Measurements from ENCODE around the gene CRYBA2.

Gene CRYBA2

GRCh38 chr2:218975060-218975777 is 18.0 kb downstream of the CRYBA2 start:
- H3K4me3 ChIP-seq (ENCODE audit: low read length): no peak overlapping the region
- H3K36me3 ChIP-seq (ENCODE audit: insufficient read depth, low read depth, low read length): no peaks in the 10 kb centered on the region
- H3K27me3 ChIP-seq (ENCODE audit: insufficient read depth, low read length): peaks cover 90% of the 10 kb centered on the region
- H3K9me3 ChIP-seq (ENCODE audit: insufficient read depth, low read depth, low read length): no peaks in the 10 kb centered on the region
- peaks cover 3% of the 10 kb centered on the region; the same call in 1 of the 2 replicates for H3K4me1 ChIP-seq (ENCODE audit: insufficient read depth, low read length)
- H3K9ac ChIP-seq (ENCODE audit: low read depth, low read length): no peak overlapping the region
- H3K27ac ChIP-seq (ENCODE audit: low read length): no peak overlapping the region

GRCh38 chr2:218970894-218971293 is 22.3 kb downstream of the CRYBA2 start:
- H3K4me1 ChIP-seq (ENCODE audit: insufficient read depth, low read length): no peaks in the 10 kb centered on the region
- H3K9ac ChIP-seq (ENCODE audit: low read depth, low read length): no peak overlapping the region
- H3K36me3 ChIP-seq (ENCODE audit: insufficient read depth, low read depth, low read length): no peaks in the 10 kb centered on the region
- H3K9me3 ChIP-seq (ENCODE audit: insufficient read depth, low read depth, low read length): no peaks in the 10 kb centered on the region
- no peak overlapping the region for H3K27ac ChIP-seq (ENCODE audit: low read length)
- no peak overlapping the region for H3K4me3 ChIP-seq (ENCODE audit: low read length)
- peaks cover 77% of the 10 kb centered on the region for H3K27me3 ChIP-seq (ENCODE audit: insufficient read depth, low read length)

- no peak overlapping the region for H3K27ac ChIP-seq (ENCODE audit: low read length)
- no peak overlapping the region for H3K9ac ChIP-seq (ENCODE audit: low read depth, low read length)
- H3K4me3 ChIP-seq (ENCODE audit: low read length): no peak overlapping the region
- peaks cover 15% of the 10 kb centered on the region for H3K4me1 ChIP-seq (ENCODE audit: insufficient read depth, low read length)
- H3K27me3 ChIP-seq (ENCODE audit: insufficient read depth, low read length): peaks cover 66% of the 10 kb centered on the region
- H3K36me3 ChIP-seq (ENCODE audit: insufficient read depth, low read depth, low read length): no peaks in the 10 kb centered on the region
- H3K9me3 ChIP-seq (ENCODE audit: insufficient read depth, low read depth, low read length): no peaks in the 10 kb centered on the region
These were observed 29.0 kb downstream of the CRYBA2 start for GRCh38 chr2:218964041-218964771.

GRCh38 chr2:218963601-218964000 is 29.6 kb downstream of the CRYBA2 start:
- peaks cover 15% of the 10 kb centered on the region for H3K4me1 ChIP-seq (ENCODE audit: insufficient read depth, low read length)
- no peaks in the 10 kb centered on the region for H3K36me3 ChIP-seq (ENCODE audit: insufficient read depth, low read depth, low read length)
- peaks cover 69% of the 10 kb centered on the region for H3K27me3 ChIP-seq (ENCODE audit: insufficient read depth, low read length)
- H3K9me3 ChIP-seq (ENCODE audit: insufficient read depth, low read depth, low read length): no peaks in the 10 kb centered on the region
- no peak overlapping the region for H3K27ac ChIP-seq (ENCODE audit: low read length)
- H3K9ac ChIP-seq (ENCODE audit: low read depth, low read length): peak overlapping the region; percentile 21; the same call in 1 of the 2 replicates
- peak overlapping the region; percentile 34; the same call in 1 of the 2 replicates for H3K4me3 ChIP-seq (ENCODE audit: low read length)

GRCh38 chr2:218962859-218963492 is 30.2 kb downstream of the CRYBA2 start:
- H3K9ac ChIP-seq (ENCODE audit: low read depth, low read length): no peak overlapping the region
- peaks cover 15% of the 10 kb centered on the region for H3K4me1 ChIP-seq (ENCODE audit: insufficient read depth, low read length)
- H3K27me3 ChIP-seq (ENCODE audit: insufficient read depth, low read length): peaks cover 69% of the 10 kb centered on the region
- no peaks in the 10 kb centered on the region for H3K9me3 ChIP-seq (ENCODE audit: insufficient read depth, low read depth, low read length)
- no peak overlapping the region for H3K27ac ChIP-seq (ENCODE audit: low read length)
- H3K36me3 ChIP-seq (ENCODE audit: insufficient read depth, low read depth, low read length): no peaks in the 10 kb centered on the region
- peak overlapping the region; percentile 82 for H3K4me3 ChIP-seq (ENCODE audit: low read length)

GRCh38 chr2:218961651-218962570 is 31.3 kb downstream of the CRYBA2 start:
- no peaks in the 10 kb centered on the region for H3K36me3 ChIP-seq (ENCODE audit: insufficient read depth, low read depth, low read length)
- no peak overlapping the region for H3K9ac ChIP-seq (ENCODE audit: low read depth, low read length)
- no peak overlapping the region for H3K27ac ChIP-seq (ENCODE audit: low read length)
- peaks cover 72% of the 10 kb centered on the region for H3K27me3 ChIP-seq (ENCODE audit: insufficient read depth, low read length)
- H3K4me1 ChIP-seq (ENCODE audit: insufficient read depth, low read length): peaks cover 15% of the 10 kb centered on the region
- no peaks in the 10 kb centered on the region for H3K9me3 ChIP-seq (ENCODE audit: insufficient read depth, low read depth, low read length)
- peak overlapping the region; percentile 26; the same call in 1 of the 2 replicates for H3K4me3 ChIP-seq (ENCODE audit: low read length)

- H3K27me3 ChIP-seq (ENCODE audit: insufficient read depth, low read length): peaks cover 75% of the 10 kb centered on the region
These were observed 32.0 kb downstream of the CRYBA2 start for GRCh38 chr2:218961229-218961628.

GRCh38 chr2:218960309-218961165 is 32.7 kb downstream of the CRYBA2 start:
- H3K4me3 ChIP-seq (ENCODE audit: low read length): no peak overlapping the region
- no peaks in the 10 kb centered on the region for H3K36me3 ChIP-seq (ENCODE audit: insufficient read depth, low read depth, low read length)
- peaks cover 15% of the 10 kb centered on the region for H3K4me1 ChIP-seq (ENCODE audit: insufficient read depth, low read length)
- no peaks in the 10 kb centered on the region for H3K9me3 ChIP-seq (ENCODE audit: insufficient read depth, low read depth, low read length)
- no peak overlapping the region for H3K9ac ChIP-seq (ENCODE audit: low read depth, low read length)
- H3K27ac ChIP-seq (ENCODE audit: low read length): no peak overlapping the region
- peaks cover 79% of the 10 kb centered on the region for H3K27me3 ChIP-seq (ENCODE audit: insufficient read depth, low read length)

More at GRCh38 chr2:218961229-218961628, 32.0 kb downstream of the CRYBA2 start:
- no peak overlapping the region for H3K9ac ChIP-seq (ENCODE audit: low read depth, low read length)
- H3K27ac ChIP-seq (ENCODE audit: low read length): no peak overlapping the region
- H3K4me3 ChIP-seq (ENCODE audit: low read length): peak overlapping the region; percentile 26; the same call in 1 of the 2 replicates
- H3K4me1 ChIP-seq (ENCODE audit: insufficient read depth, low read length): peaks cover 15% of the 10 kb centered on the region
- no peaks in the 10 kb centered on the region for H3K36me3 ChIP-seq (ENCODE audit: insufficient read depth, low read depth, low read length)
- H3K9me3 ChIP-seq (ENCODE audit: insufficient read depth, low read depth, low read length): no peaks in the 10 kb centered on the region

- no peak overlapping the region for H3K9ac ChIP-seq (ENCODE audit: low read depth, low read length)
- H3K4me3 ChIP-seq (ENCODE audit: low read length): peak overlapping the region; percentile 89; the same call in 1 of the 2 replicates
- no peaks in the 10 kb centered on the region for H3K36me3 ChIP-seq (ENCODE audit: insufficient read depth, low read depth, low read length)
- peaks cover 15% of the 10 kb centered on the region for H3K4me1 ChIP-seq (ENCODE audit: insufficient read depth, low read length)
- no peaks in the 10 kb centered on the region for H3K9me3 ChIP-seq (ENCODE audit: insufficient read depth, low read depth, low read length)
- no peak overlapping the region for H3K27ac ChIP-seq (ENCODE audit: low read length)
- peaks cover 86% of the 10 kb centered on the region for H3K27me3 ChIP-seq (ENCODE audit: insufficient read depth, low read length)
These were observed 33.4 kb downstream of the CRYBA2 start for GRCh38 chr2:218959761-218960308.

GRCh38 chr2:218959141-218959731 is 34.0 kb downstream of the CRYBA2 start, which contains the start of gene CDK5R2:
Gene CDK5R2, plus strand, starts transcription at chr2:218959666. Its CDS starts 155 bp downstream, at chr2:218959821.
- no peaks in the 10 kb centered on the region for H3K36me3 ChIP-seq (ENCODE audit: insufficient read depth, low read depth, low read length)
- H3K4me3 ChIP-seq (ENCODE audit: low read length): peak within 1 kb of the TSS; percentile 89
- no peak within 1 kb of the TSS for H3K27ac ChIP-seq (ENCODE audit: low read length)
- peaks cover 11% of the 10 kb centered on the region for H3K4me1 ChIP-seq (ENCODE audit: insufficient read depth, low read length)
- no peaks in the 10 kb centered on the region for H3K9me3 ChIP-seq (ENCODE audit: insufficient read depth, low read depth, low read length)
- peak within 1 kb of the TSS; percentile 65; the same call in 1 of the 2 replicates for H3K9ac ChIP-seq (ENCODE audit: low read depth, low read length)
- peaks cover 89% of the 10 kb centered on the region for H3K27me3 ChIP-seq (ENCODE audit: insufficient read depth, low read length)
